MM.1S (cell line): Measurements from ENCODE around the gene CACNA1C.

Experiments
- DNase-seq: peaks from one replicate; pipeline ENCODE4 v3.0.0-alpha.2; 2015
- H2AFZ ChIP-seq: fragments of 300-600 bp; sonication (generic); 2 replicates; pipeline ENCODE4 v1.6.0; 2016; ENCODE audit warnings: antibody characterized with exemption, low read length
- H3F3A ChIP-seq: fragments of 300-600 bp; sonication (generic); 2 replicates; pipeline ENCODE4 v1.6.1; 2016; ENCODE audit warnings: mild to moderate bottlenecking, antibody characterized with exemption, low read length, moderate library complexity, mixed read lengths; ENCODE audit not compliant: insufficient read depth
- H3K27ac ChIP-seq: fragments of 300-600 bp; sonication (generic); 2 replicates; pipeline ENCODE4 v1.5.1; 2016; ENCODE audit warnings: mild to moderate bottlenecking, low read length
- H3K27me3 ChIP-seq: fragments of 300-600 bp; sonication (generic); replicated peaks from 2 replicates; pipeline ENCODE4 v1.6.0; 2016; ENCODE audit warnings: low read length; ENCODE audit not compliant: insufficient read depth
- H3K36me3 ChIP-seq: fragments of 300-600 bp; sonication (generic); replicated peaks from 2 replicates; pipeline ENCODE4 v1.6.1; 2016; ENCODE audit warnings: mild to moderate bottlenecking, low read length, mixed read lengths; ENCODE audit not compliant: insufficient read depth
- H3K4me1 ChIP-seq: fragments of 300-600 bp; sonication (generic); 2 replicates; pipeline ENCODE4 v1.6.1; 2016; ENCODE audit warnings: low read length, mixed read lengths
- H3K4me2 ChIP-seq: fragments of 300-600 bp; sonication (generic); 2 replicates; pipeline ENCODE4 v1.6.0; 2016; ENCODE audit warnings: low read depth, low read length
- H3K4me3 ChIP-seq: fragments of 300-600 bp; sonication (generic); 2 replicates; pipeline ENCODE4 v1.5.1; 2016; ENCODE audit warnings: low read length, mixed read lengths
- H3K79me2 ChIP-seq: fragments of 300-600 bp; sonication (generic); 2 replicates; pipeline ENCODE4 v1.6.1; 2016; ENCODE audit warnings: mixed run types, low read length, mixed read lengths
- H3K9ac ChIP-seq: fragments of 300-600 bp; sonication (generic); 2 replicates; pipeline ENCODE4 v1.6.1; 2016; ENCODE audit warnings: low read length, mixed read lengths
- H3K9me2 ChIP-seq: fragments of 300-600 bp; sonication (generic); replicated peaks from 2 replicates; pipeline ENCODE4 v1.6.1; 2016; ENCODE audit warnings: mild to moderate bottlenecking, low read length, mixed read lengths; ENCODE audit not compliant: insufficient read depth
- H3K9me3 ChIP-seq: fragments of 300-600 bp; sonication (generic); replicated peaks from 2 replicates; pipeline ENCODE4 v1.6.1; 2016; ENCODE audit warnings: mild to moderate bottlenecking, low read length, mixed read lengths; ENCODE audit not compliant: insufficient read depth
- H4K20me1 ChIP-seq: fragments of 300-600 bp; sonication (generic); 2 replicates; pipeline ENCODE4 v1.6.1; 2016; ENCODE audit warnings: mild to moderate bottlenecking, low read length, moderate library complexity, mixed read lengths; ENCODE audit not compliant: insufficient read depth
- CTCF ChIP-seq: fragments of 300-600 bp; sonication (generic); IDR thresholded peaks from 2 replicates; pipeline ENCODE4 v1.5.1; 2016; ENCODE audit warnings: antibody characterized with exemption, low read length, mixed read lengths
- EZH2 ChIP-seq: fragments of 300-600 bp; sonication (generic); optimal IDR thresholded peaks from 2 replicates; pipeline ENCODE3; 2017; ENCODE audit warnings: low read depth, mild to moderate bottlenecking, antibody characterized with exemption, low read length, mixed read lengths
- EZH2phosphoT487 ChIP-seq: fragments of 300-600 bp; sonication (generic); IDR thresholded peaks from 2 replicates; pipeline ENCODE4 v1.6.1; 2018; ENCODE audit warnings: antibody characterized with exemption, low read length

The CACNA1C gene

DNA sequence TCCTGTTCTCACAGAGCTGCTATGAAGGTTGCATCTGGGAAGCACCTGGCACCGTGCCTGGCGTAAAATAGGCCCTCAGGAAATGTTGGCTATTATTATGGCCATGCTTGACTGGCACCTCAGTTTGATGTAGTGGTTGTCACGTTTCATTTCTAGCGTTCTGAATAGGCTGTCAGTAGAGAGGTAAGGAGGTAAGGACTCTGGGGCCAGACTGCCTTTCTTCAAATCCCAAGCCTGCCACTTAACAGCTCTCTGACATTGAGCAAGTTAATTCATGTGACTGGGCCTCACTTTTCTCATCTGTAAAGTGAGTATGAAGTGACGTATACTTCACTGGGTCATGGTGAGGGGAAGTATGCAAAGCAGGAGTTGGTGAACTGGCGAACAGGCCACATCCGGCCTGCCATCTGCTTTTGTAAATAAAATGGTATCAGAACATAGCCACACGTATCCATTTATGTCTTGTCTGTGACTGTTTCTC lies 196.2 kb downstream of the CACNA1C start:
- H2AFZ ChIP-seq: peak overlapping the region; percentile 41
- H3K9ac ChIP-seq: peak overlapping the region; percentile 47
- peak overlapping the region; percentile 45; the same call in 1 of the 2 replicates for H3K4me2 ChIP-seq
- peaks cover 24% of the 10 kb centered on the region for H3K4me1 ChIP-seq
- peak overlapping the region; percentile 81 for H3K27ac ChIP-seq
- H3K9me2 ChIP-seq: no peaks in the 10 kb centered on the region
- H3K27me3 ChIP-seq: no peaks in the 10 kb centered on the region
- no peak overlapping the region for H3K4me3 ChIP-seq
- H3K9me3 ChIP-seq: no peaks in the 10 kb centered on the region
- no peaks in the 10 kb centered on the region for H4K20me1 ChIP-seq
- H3K79me2 ChIP-seq: no peaks in the 10 kb centered on the region
- H3K36me3 ChIP-seq: no peaks in the 10 kb centered on the region
- peaks cover 3% of the 10 kb centered on the region; the same call in 1 of the 2 replicates for H3F3A ChIP-seq
- DNase-seq: peak; percentile 92
- TF ChIP-seq CTCF: no peak
- no peak for TF ChIP-seq EZH2phosphoT487
- TF ChIP-seq EZH2: no peak

GRCh38 chr12:2250797-2251196 lies 198.0 kb downstream of the CACNA1C start:
- TF ChIP-seq EZH2phosphoT487 (no peak), EZH2 (no peak), CTCF (no peak)
- Histone ChIP-seq H3K4me2 (no peak overlapping the region), H3K9ac (no peak overlapping the region), H3K36me3 (no peaks in the 10 kb centered on the region), H4K20me1 (no peaks in the 10 kb centered on the region), H3K27ac (no peak overlapping the region), H3K9me2 (no peaks in the 10 kb centered on the region), H2AFZ (no peak overlapping the region), H3K4me1 (peaks cover 24% of the 10 kb centered on the region), H3K27me3 (no peaks in the 10 kb centered on the region), H3K9me3 (no peaks in the 10 kb centered on the region), H3K4me3 (no peak overlapping the region), H3K79me2 (no peaks in the 10 kb centered on the region), H3F3A (peaks cover 3% of the 10 kb centered on the region; the same call in 1 of the 2 replicates)
- no peak for DNase-seq

- H3K27ac ChIP-seq: no peak overlapping the region
- H3K9me2 ChIP-seq: no peaks in the 10 kb centered on the region
- H3K9ac ChIP-seq: no peak overlapping the region
- H3K27me3 ChIP-seq: no peaks in the 10 kb centered on the region
- H3K79me2 ChIP-seq: no peaks in the 10 kb centered on the region
- H3K36me3 ChIP-seq: no peaks in the 10 kb centered on the region
- TF ChIP-seq EZH2: no peak
- no peak for TF ChIP-seq CTCF
- no peak for TF ChIP-seq EZH2phosphoT487
- peaks cover 3% of the 10 kb centered on the region; the same call in 1 of the 2 replicates for H3F3A ChIP-seq
- H3K4me3 ChIP-seq: no peak overlapping the region
- no peaks in the 10 kb centered on the region for H4K20me1 ChIP-seq
- no peak overlapping the region for H3K4me2 ChIP-seq
- no peak for DNase-seq
- peaks cover 24% of the 10 kb centered on the region for H3K4me1 ChIP-seq
- no peak overlapping the region for H2AFZ ChIP-seq
- no peaks in the 10 kb centered on the region for H3K9me3 ChIP-seq
Observed at GRCh38 chr12:2251526-2252209, 198.9 kb downstream of the CACNA1C start.
